Stomach (tissue), 9 donors: ENCODE results near the gene MAST4. TPM values are rescaled to one million over a fixed set of nuclear protein-coding genes. Genes with fewer than 3 reads are reported as not detected.
"Not testable (repeated sequence)": the region's sequence is repeated elsewhere in the genome, so short reads cannot be mapped to it uniquely, and the experiment has no call there.

ENCODE experiments used
- DNase-seq, 2 donors: peaks; one replicate each; pipeline versions ENCODE4 v3.0.0 to v3.0.0-alpha.2; 2013 to 2019
- H3K27ac ChIP-seq, 5 donors: fragments of 200-600 bp in 4 of 5; sonication (generic) in 4 of 5; one replicate each; pipeline ENCODE4 v1.5.1; 2013 to 2019; ENCODE audit warnings: mild to moderate bottlenecking in 1 of 5, moderate library complexity in 1 of 5
- H3K27me3 ChIP-seq, 3 donors: fragments of 200-600 bp; sonication (generic); one replicate each; pipeline ENCODE4 v1.5.1; 2017 to 2019; ENCODE audit warnings: mixed run types in 1 of 3
- H3K36me3 ChIP-seq, 4 donors: fragments of 200-600 bp; sonication (generic); 1 replicate in 3 of 4; 2 replicates in 1 of 4; pipeline ENCODE4 v1.5.1; 2016 to 2019
- H3K4me1 ChIP-seq, 4 donors: fragments of 200-600 bp; sonication (generic); one replicate each; pipeline ENCODE4 v1.5.1; 2016 to 2019
- H3K4me3 ChIP-seq, 4 donors: fragments of 200-600 bp; sonication (generic) in 3 of 4; one replicate each; pipeline ENCODE4 v1.5.1; 2016 to 2019; ENCODE audit warnings: mild to moderate bottlenecking in 1 of 4
- H3K9me3 ChIP-seq, 4 donors: fragments of 200-600 bp; sonication (generic); one replicate each; pipeline ENCODE4 v1.5.1; 2016 to 2019
- EP300 ChIP-seq: sonication (generic); formaldehyde crosslinking; IDR thresholded peaks from one replicate; pipeline ENCODE4 v1.6.1; 2017; ENCODE audit warnings: antibody characterized with exemption
- POLR2A ChIP-seq, 4 donors: fragments of 450-650 bp; IDR thresholded peaks; one replicate each; pipeline ENCODE4 v1.6.1; 2016; ENCODE audit warnings: antibody characterized with exemption in 4 of 4, control low read depth in 2 of 4, mild to moderate bottlenecking in 1 of 4, moderate library complexity in 1 of 4
- POLR2AphosphoS5 ChIP-seq, 3 donors: sonication (generic); formaldehyde crosslinking; IDR thresholded peaks; one replicate each; pipeline ENCODE4 v1.6.1; 2016; ENCODE audit warnings: antibody characterized with exemption in 3 of 3
- WGBS, 5 donors: extraction: QIAGEN DNeasy Blood & Tissue Kit in 3 of 5; methylation state at CpG; one replicate each; pipeline versions ENCODE4 v1.1.5 to v1.1.7; 2013 to 2018; 5-methylcytosine and 5-hydroxymethylcytosine counted together
- intact Hi-C: fragments of 100-400 bp; cut with DNase I; formaldehyde crosslinking; loops from one replicate; pipeline ENCODE4 v1.15.1; 2023; ENCODE audit warnings: low total_unique reads
- polyA plus RNA-seq, 3 donors: library from polyadenylated mRNA; stranded (reverse); fragments of 200-250 nt; gene quantifications; one replicate each; pipeline ENCODE4 v1.2.3, GENCODE V29; 2013
- total RNA-seq, 5 donors: library from RNA; depleted of rRNA; stranded (reverse); fragments of >200 nt; gene quantifications; one replicate each; pipeline versions ENCODE4 v1.1.0 to v1.2.3, GENCODE V29; 2014 to 2016
- TF ChIP-seq, protein P1 (sequence below), 7 experiments: fragments of 450-650 bp in 4 of 7; fragments of 200-600 bp in 3 of 7; sonication (generic) in 3 of 7; IDR thresholded peaks; one replicate each; pipeline ENCODE4 v1.5.1; 2016 to 2019; ENCODE audit warnings: antibody characterized with exemption in 7 of 7, control low read depth in 2 of 7, mild to moderate bottlenecking in 1 of 7
- donor health status: healthy with polysubstance abuse.
- donor health status: Bipolar disorder and iron deficiency.
- donor health status: healthy.

Gene MAST4
- total and polyA plus RNA-seq, 8 donors: 1.5 to 52.5 (median 32.1) TPM

DNA sequence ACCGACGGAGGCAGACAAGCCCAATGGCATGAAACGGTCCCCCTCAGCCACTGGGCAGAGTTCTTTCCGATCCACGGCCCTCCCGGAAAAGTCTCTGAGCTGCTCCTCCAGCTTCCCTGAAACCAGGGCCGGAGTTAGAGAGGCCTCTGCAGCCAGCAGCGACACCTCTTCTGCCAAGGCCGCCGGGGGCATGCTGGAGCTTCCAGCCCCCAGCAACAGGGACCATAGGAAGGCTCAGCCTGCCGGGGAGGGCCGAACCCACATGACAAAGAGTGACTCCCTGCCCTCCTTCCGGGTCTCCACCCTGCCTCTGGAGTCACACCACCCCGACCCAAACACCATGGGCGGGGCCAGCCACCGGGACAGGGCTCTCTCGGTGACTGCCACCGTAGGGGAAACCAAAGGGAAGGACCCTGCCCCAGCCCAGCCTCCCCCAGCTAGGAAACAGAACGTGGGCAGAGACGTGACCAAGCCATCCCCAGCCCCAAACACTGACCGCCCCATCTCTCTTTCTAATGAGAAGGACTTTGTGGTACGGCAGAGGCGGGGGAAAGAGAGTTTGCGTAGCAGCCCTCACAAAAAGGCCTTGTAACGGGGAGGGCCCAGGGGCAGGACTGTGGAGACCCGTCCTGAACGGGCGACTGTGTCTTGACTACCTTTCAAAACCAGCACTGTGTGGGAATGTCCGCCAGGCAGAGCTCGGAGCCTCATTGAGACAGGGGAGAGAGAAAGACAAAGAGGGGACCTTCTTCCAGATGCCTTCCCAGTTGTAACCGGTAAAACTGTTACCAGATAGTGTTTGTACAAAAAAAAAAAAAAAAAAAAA is 570.5 kb downstream of the MAST4 start:
- WGBS, 5 donors: 52 to 87% (median 55%) methylated on average over 16 to 31 of the region's 31 CpGs
- intact Hi-C loops: no loop called here
- Histone ChIP-seq H3K4me3 (peak overlapping the region; percentile 27 to 36 (median 32)), H3K27ac (peak overlapping the region; percentile 64 to 86 (median 82)), H3K27me3 (no peaks in the 10 kb centered on the region), H3K4me1 (peaks cover 5 to 21% (median 14%) of the 10 kb centered on the region in 4 donors), H3K36me3 (peaks cover 25 to 62% (median 48%) of the 10 kb centered on the region in 4 donors), H3K9me3 (no peaks in the 10 kb centered on the region)
- TF ChIP-seq POLR2A (IDR thresholded peaks at IDR 0.05): no peak
- TF ChIP-seq POLR2AphosphoS5 (IDR thresholded peaks at IDR 0.05): no peak
- no peak for TF ChIP-seq EP300
- TF ChIP-seq, protein P1, sequence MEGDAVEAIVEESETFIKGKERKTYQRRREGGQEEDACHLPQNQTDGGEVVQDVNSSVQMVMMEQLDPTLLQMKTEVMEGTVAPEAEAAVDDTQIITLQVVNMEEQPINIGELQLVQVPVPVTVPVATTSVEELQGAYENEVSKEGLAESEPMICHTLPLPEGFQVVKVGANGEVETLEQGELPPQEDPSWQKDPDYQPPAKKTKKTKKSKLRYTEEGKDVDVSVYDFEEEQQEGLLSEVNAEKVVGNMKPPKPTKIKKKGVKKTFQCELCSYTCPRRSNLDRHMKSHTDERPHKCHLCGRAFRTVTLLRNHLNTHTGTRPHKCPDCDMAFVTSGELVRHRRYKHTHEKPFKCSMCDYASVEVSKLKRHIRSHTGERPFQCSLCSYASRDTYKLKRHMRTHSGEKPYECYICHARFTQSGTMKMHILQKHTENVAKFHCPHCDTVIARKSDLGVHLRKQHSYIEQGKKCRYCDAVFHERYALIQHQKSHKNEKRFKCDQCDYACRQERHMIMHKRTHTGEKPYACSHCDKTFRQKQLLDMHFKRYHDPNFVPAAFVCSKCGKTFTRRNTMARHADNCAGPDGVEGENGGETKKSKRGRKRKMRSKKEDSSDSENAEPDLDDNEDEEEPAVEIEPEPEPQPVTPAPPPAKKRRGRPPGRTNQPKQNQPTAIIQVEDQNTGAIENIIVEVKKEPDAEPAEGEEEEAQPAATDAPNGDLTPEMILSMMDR (IDR thresholded peaks at IDR 0.05): no peak
- DNase-seq: peak; percentile 63 to 69

- H3K4me1 ChIP-seq: peaks cover 5 to 17% (median 14%) of the 10 kb centered on the region in 4 donors
- no peak for DNase-seq
- no peak overlapping the region for H3K4me3 ChIP-seq
- H3K27me3 ChIP-seq: no peaks in the 10 kb centered on the region
- peaks cover 20 to 49% (median 36%) of the 10 kb centered on the region in 4 donors for H3K36me3 ChIP-seq
- intact Hi-C loops: no loop called here
- WGBS, 5 donors: 97% methylated on average over 4 of the region's 4 CpGs
- no peak for TF ChIP-seq EP300
- TF ChIP-seq POLR2AphosphoS5 (IDR thresholded peaks at IDR 0.05): no peak
- no peak for TF ChIP-seq POLR2A (IDR thresholded peaks at IDR 0.05)
- TF ChIP-seq, protein P1 (IDR thresholded peaks at IDR 0.05): no peak
- no peaks in the 10 kb centered on the region for H3K9me3 ChIP-seq
- H3K27ac ChIP-seq: no peak overlapping the region
Measured at GRCh38 chr5:67168069-67168468, 571.9 kb downstream of the MAST4 start.

- Histone ChIP-seq H3K4me1 (peaks cover 5 to 11% (median 11%) of the 10 kb centered on the region in 4 donors), H3K27me3 (no peaks in the 10 kb centered on the region), H3K4me3 (no peak overlapping the region), H3K27ac (no peak overlapping the region), H3K36me3 (peaks cover 0 to 22% (median 9%) of the 10 kb centered on the region in 4 donors), H3K9me3 (no peaks in the 10 kb centered on the region)
- intact Hi-C loops: no loop called here
- WGBS, 5 donors: 86 to 98% (median 92%) methylated on average over 3 of the region's 3 CpGs
- TF ChIP-seq EP300: no peak
- TF ChIP-seq POLR2A (IDR thresholded peaks at IDR 0.05): no peak
- TF ChIP-seq POLR2AphosphoS5 (IDR thresholded peaks at IDR 0.05): no peak
- TF ChIP-seq, protein P1 (IDR thresholded peaks at IDR 0.05): no peak
- no peak for DNase-seq
Measured at GRCh38 chr5:67170767-67171166, 574.6 kb downstream of the MAST4 start.

DNA sequence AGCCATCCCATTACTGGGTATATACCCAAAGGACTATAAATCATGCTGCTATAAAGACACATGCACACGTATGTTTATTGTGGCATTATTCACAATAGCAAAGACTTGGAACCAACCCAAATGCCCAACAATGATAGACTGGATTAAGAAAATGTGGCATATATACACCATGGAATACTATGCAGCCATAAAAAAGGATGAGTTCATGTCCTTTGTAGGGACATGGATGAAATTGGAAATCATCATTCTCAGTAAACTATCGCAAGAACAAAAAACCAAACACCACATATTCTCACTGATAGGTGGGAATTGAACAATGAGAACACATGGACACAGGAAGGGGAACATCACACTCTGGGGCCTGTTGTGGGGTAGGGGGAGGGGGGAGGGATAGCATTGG is 577.2 kb downstream of the MAST4 start:
- H3K27me3 ChIP-seq, intact Hi-C loops, H3K27ac ChIP-seq, H3K4me3 ChIP-seq, H3K4me1 ChIP-seq, DNase-seq: not testable (repeated sequence)
- Histone ChIP-seq H3K9me3 (peaks cover 0 to 13% (median 5%) of the 10 kb centered on the region in 4 donors), H3K36me3 (peaks cover 0 to 14% (median 5%) of the 10 kb centered on the region in 4 donors)
- WGBS, 5 donors: 57 to 100% methylated on average over 1 of the region's 2 CpGs; no CpG with 5 or more reads in 3 of the 5 donors

- WGBS, 5 donors: 85 to 100% (median 98%) methylated on average over 1 of the region's 1 CpG
- peaks cover 0 to 13% (median 5%) of the 10 kb centered on the region in 4 donors for H3K9me3 ChIP-seq
Measured at GRCh38 chr5:67173959-67174358, 577.8 kb downstream of the MAST4 start.

More at GRCh38 chr5:67173959-67174358, 577.8 kb downstream of the MAST4 start:
- Histone ChIP-seq H3K36me3 (peaks cover 0 to 14% (median 5%) of the 10 kb centered on the region in 4 donors), H3K27ac (no peak overlapping the region), H3K4me1 (no peaks in the 10 kb centered on the region), H3K4me3 (no peak overlapping the region), H3K27me3 (no peaks in the 10 kb centered on the region)
- TF ChIP-seq POLR2A (IDR thresholded peaks at IDR 0.05) (no peak), POLR2AphosphoS5 (IDR thresholded peaks at IDR 0.05) (no peak), EP300 (no peak)
- TF ChIP-seq, protein P1 (IDR thresholded peaks at IDR 0.05): no peak
- no peak for DNase-seq
- intact Hi-C loops: no loop called here
